Measurements from ENCODE around the gene MVD. TPM values are rescaled to one million over a fixed set of nuclear protein-coding genes. Genes with fewer than 3 reads are reported as not detected.
"Not testable (repeated sequence)": the region's sequence is repeated elsewhere in the genome, so short reads cannot be mapped to it uniquely, and the experiment has no call there.

The MVD gene
- total RNA-seq, 1 donor from 2014 or later = 196 TPM

- Mint-ChIP-seq H3K27me3 (ENCODE audit: low read depth) (peaks cover 1% of the 10 kb centered on the region), H3K4me1 (peaks cover 2% of the 10 kb centered on the region), H3K27ac (ENCODE audit: unreplicated experiment) (no peak overlapping the region), H3K4me3 (no peak overlapping the region), H3K36me3 (ENCODE audit: low read depth) (no peaks in the 10 kb centered on the region), H3K9me3 (no peaks in the 10 kb centered on the region)
- no peak for TF ChIP-seq CTCF (conservative IDR thresholded peaks at IDR 0.05)
- no peak for DNase-seq (ENCODE audit: low read depth, low spot score)
These were observed 13.8 kb upstream of the MVD start for GRCh38 chr16:88676502-88677242.

DNA sequence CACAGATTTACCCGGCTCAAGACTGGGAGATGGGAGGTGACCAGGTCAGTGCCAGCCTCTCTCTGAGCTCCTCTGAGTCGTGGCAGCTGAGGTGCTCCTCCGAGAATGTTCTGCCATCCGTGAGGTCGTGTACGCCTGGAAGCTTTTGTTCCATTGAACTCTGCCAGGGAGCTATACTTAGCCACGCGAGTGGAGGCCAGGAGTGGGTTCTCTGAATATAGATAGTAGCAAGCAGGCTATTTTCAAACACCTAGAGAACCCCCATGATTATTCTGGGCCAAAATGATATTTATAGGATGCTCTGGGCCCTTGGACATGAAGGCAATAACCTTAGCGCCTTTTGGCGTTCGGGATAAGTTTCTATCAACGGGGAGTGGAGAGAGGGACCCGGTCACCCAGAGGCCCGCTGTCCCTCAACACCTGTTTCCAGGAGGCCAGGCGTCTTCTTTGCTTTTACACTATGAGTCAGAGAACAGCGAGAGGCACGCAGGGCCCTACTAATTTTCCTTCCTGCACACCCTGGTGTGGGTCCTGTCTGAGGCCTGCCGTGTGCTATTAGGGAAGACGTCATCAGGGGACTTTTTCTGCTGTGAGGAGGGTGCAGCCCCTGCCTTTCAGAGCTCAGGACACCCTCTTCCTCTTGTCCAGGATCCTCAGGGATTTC is 11.0 kb upstream of the MVD start:
- no peak for DNase-seq (ENCODE audit: low read depth, low spot score)
- no peaks in the 10 kb centered on the region for H3K27me3 Mint-ChIP-seq (ENCODE audit: low read depth)
- no peak for TF ChIP-seq CTCF (conservative IDR thresholded peaks at IDR 0.05)
- H3K36me3 Mint-ChIP-seq (ENCODE audit: low read depth) = no peaks in the 10 kb centered on the region
- H3K27ac Mint-ChIP-seq (ENCODE audit: unreplicated experiment) = peak overlapping the region; percentile 12
- H3K4me3 Mint-ChIP-seq = no peak overlapping the region
- H3K9me3 Mint-ChIP-seq = no peaks in the 10 kb centered on the region
- H3K4me1 Mint-ChIP-seq = no peaks in the 10 kb centered on the region

- Mint-ChIP-seq H3K27ac (ENCODE audit: unreplicated experiment) (no peak overlapping the region), H3K36me3 (ENCODE audit: low read depth) (no peaks in the 10 kb centered on the region), H3K27me3 (ENCODE audit: low read depth) (no peaks in the 10 kb centered on the region)
These were observed 9.9 kb upstream of the MVD start for GRCh38 chr16:88672776-88673175.

DNA sequence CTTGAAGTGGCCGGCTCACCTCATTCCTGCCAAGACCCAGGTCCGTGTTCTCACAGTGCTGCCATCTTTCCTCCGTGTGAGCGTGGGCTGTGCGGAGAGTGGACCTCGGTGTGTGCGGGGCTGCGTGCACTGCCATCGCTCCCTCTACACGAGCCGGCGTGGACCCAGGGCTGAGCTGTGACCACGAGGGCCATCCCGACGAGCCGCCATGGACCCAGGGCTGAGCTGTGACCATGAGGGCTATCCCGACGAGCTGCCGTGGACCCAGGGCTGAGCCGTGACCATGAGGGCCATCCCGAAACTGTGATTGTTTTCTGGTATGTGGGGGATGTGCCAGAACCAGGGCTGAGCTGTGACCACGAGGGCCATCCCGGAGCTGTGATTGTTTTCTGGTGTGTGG is 8.9 kb upstream of the MVD start:
- Mint-ChIP-seq H3K27ac (ENCODE audit: unreplicated experiment) (no peak overlapping the region), H3K27me3 (ENCODE audit: low read depth) (no peaks in the 10 kb centered on the region), H3K9me3 (no peaks in the 10 kb centered on the region), H3K4me3 (no peak overlapping the region), H3K36me3 (ENCODE audit: low read depth) (no peaks in the 10 kb centered on the region), H3K4me1 (peaks cover 8% of the 10 kb centered on the region)
- DNase-seq (ENCODE audit: low read depth, low spot score) = no peak
- no peak for TF ChIP-seq CTCF (conservative IDR thresholded peaks at IDR 0.05)

More at GRCh38 chr16:88672776-88673175, 9.9 kb upstream of the MVD start:
- DNase-seq (ENCODE audit: low read depth, low spot score) = no peak
- no peaks in the 10 kb centered on the region for H3K9me3 Mint-ChIP-seq
- peaks cover under 1% of the 10 kb centered on the region for H3K4me1 Mint-ChIP-seq
- TF ChIP-seq CTCF (conservative IDR thresholded peaks at IDR 0.05) = peak; percentile 33
- H3K4me3 Mint-ChIP-seq = peak overlapping the region; percentile 44

DNA sequence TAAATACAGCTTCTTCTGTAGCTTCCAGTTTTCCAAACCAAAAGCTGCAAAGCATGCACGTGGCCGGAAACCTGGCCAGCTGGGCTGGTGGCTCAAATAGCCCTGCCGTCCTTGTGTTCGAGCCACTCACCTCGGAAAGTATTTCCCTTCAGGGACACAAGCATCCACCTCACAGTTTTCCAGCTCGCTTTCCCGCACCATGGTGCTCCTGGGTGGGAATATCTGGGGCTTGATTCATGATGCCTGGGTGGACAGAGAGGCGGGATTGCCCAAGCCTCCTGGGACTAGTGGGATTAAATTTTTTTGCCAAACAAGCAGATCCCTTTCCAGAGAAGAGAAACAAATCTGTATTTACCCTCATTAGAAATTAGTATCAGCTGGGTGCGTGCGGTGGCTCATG is 7.1 kb upstream of the MVD start:
- H3K27ac Mint-ChIP-seq (ENCODE audit: unreplicated experiment) = no peak overlapping the region
- peaks cover 10% of the 10 kb centered on the region for H3K4me1 Mint-ChIP-seq
- H3K9me3 Mint-ChIP-seq = no peaks in the 10 kb centered on the region
- no peak for DNase-seq (ENCODE audit: low read depth, low spot score)
- no peaks in the 10 kb centered on the region for H3K27me3 Mint-ChIP-seq (ENCODE audit: low read depth)
- no peaks in the 10 kb centered on the region for H3K36me3 Mint-ChIP-seq (ENCODE audit: low read depth)
- no peak for TF ChIP-seq CTCF (conservative IDR thresholded peaks at IDR 0.05)
- no peak overlapping the region for H3K4me3 Mint-ChIP-seq

GRCh38 chr16:88669493-88669892 is 6.6 kb upstream of the MVD start:
- not testable (repeated sequence) for H3K36me3 Mint-ChIP-seq (ENCODE audit: low read depth); H3K9me3 Mint-ChIP-seq; H3K27ac Mint-ChIP-seq (ENCODE audit: unreplicated experiment); H3K27me3 Mint-ChIP-seq (ENCODE audit: low read depth); DNase-seq (ENCODE audit: low read depth, low spot score); H3K4me3 Mint-ChIP-seq
- H3K4me1 Mint-ChIP-seq = peaks cover 13% of the 10 kb centered on the region
